Lower leg skin (tissue), 4 donors: ENCODE data around the gene YY1. TPM values are rescaled to one million over a fixed set of nuclear protein-coding genes. Genes with fewer than 3 reads are reported as not detected.

Experiments
- DNase-seq, 2 donors: peaks; one replicate each; pipeline ENCODE4 v3.0.0-alpha.2; 2019; ENCODE audit warnings: low spot score in 2 of 2
- H3K4me3 ChIP-seq: fragments of 200-600 bp; sonication (generic); 2 replicates; pipeline ENCODE4 v1.5.1; 2017; ENCODE audit warnings: mild to moderate bottlenecking, low read depth; ENCODE audit not compliant: poor library complexity, severe bottlenecking
- POLR2A ChIP-seq, 2 donors: fragments of 450-650 bp; IDR thresholded peaks; one replicate each; pipeline ENCODE4 v1.6.1; 2016 to 2017; ENCODE audit warnings: antibody characterized with exemption in 2 of 2, mild to moderate bottlenecking in 1 of 2, moderate library complexity in 1 of 2
- WGBS, 2 donors: methylation state at CpG; one replicate each; pipeline ENCODE4 v1.1.5; 2018; 5-methylcytosine and 5-hydroxymethylcytosine counted together
- intact Hi-C: fragments of 100-400 bp; cut with DNase I; formaldehyde crosslinking; loops from one replicate; pipeline ENCODE4 v1.15.0; 2023; ENCODE audit warnings: low total_unique reads
- total RNA-seq, 4 donors: library from RNA; depleted of rRNA; stranded (reverse); fragments of >200 nt; gene quantifications; one replicate each; pipeline ENCODE4 v1.1.0, GENCODE V29; 2016
- TF ChIP-seq, protein P1 (sequence below), 3 donors: fragments of 450-650 bp; IDR thresholded peaks; one replicate each; pipeline ENCODE4 v1.5.1; 2016; ENCODE audit warnings: antibody characterized with exemption in 3 of 3, mild to moderate bottlenecking in 3 of 3, moderate library complexity in 2 of 3

Gene YY1
- total RNA-seq, 4 donors from 2014 or later: 46.7 to 61.5 (median 52.4) TPM

GRCh38 chr14:100299238-100299560 lies 60.3 kb downstream of the YY1 start:
- H3K4me3 ChIP-seq: no peak overlapping the region
- DNase-seq: no peak
- intact Hi-C loops: no loop called here
- TF ChIP-seq, protein P1, sequence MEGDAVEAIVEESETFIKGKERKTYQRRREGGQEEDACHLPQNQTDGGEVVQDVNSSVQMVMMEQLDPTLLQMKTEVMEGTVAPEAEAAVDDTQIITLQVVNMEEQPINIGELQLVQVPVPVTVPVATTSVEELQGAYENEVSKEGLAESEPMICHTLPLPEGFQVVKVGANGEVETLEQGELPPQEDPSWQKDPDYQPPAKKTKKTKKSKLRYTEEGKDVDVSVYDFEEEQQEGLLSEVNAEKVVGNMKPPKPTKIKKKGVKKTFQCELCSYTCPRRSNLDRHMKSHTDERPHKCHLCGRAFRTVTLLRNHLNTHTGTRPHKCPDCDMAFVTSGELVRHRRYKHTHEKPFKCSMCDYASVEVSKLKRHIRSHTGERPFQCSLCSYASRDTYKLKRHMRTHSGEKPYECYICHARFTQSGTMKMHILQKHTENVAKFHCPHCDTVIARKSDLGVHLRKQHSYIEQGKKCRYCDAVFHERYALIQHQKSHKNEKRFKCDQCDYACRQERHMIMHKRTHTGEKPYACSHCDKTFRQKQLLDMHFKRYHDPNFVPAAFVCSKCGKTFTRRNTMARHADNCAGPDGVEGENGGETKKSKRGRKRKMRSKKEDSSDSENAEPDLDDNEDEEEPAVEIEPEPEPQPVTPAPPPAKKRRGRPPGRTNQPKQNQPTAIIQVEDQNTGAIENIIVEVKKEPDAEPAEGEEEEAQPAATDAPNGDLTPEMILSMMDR (IDR thresholded peaks at IDR 0.05): no peak
- TF ChIP-seq POLR2A (IDR thresholded peaks at IDR 0.05): no peak
- WGBS, 2 donors: 95 to 96% methylated on average over 6 of the region's 6 CpGs

DNA sequence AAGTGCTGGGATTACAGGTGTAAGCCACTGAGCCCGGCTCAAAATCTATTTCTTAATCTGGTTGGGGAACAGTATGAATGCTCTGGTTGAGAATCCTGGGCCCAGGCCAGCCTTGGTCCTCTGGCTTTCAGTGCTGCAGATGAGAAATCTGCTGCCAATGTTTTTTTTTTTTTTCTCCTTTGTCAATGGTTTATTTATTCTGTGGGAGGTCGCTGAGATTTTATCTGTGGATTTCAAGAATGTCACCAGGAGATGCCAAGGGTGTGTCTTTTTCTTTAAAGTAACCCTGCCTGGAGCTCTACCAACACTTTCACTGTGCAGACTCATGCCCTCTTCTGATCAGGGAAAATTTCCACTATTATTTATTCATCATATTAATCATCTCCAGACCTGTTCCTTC lies 63.7 kb downstream of the YY1 start:
- no peak overlapping the region for H3K4me3 ChIP-seq
- intact Hi-C loops: no loop called here
- DNase-seq: no peak
- WGBS, 2 donors: 20 to 27% methylated on average over 2 of the region's 2 CpGs
- TF ChIP-seq, protein P1 (IDR thresholded peaks at IDR 0.05): no peak
- TF ChIP-seq POLR2A (IDR thresholded peaks at IDR 0.05): no peak

- TF ChIP-seq POLR2A (IDR thresholded peaks at IDR 0.05): no peak
- TF ChIP-seq, protein P1 (IDR thresholded peaks at IDR 0.05): no peak
- no peak overlapping the region for H3K4me3 ChIP-seq
- WGBS, 2 donors: 64% methylated on average over 8 of the region's 8 CpGs
- intact Hi-C loops: no loop called here
- DNase-seq: no peak
These were observed 64.2 kb downstream of the YY1 start for GRCh38 chr14:100303179-100303578.

DNA sequence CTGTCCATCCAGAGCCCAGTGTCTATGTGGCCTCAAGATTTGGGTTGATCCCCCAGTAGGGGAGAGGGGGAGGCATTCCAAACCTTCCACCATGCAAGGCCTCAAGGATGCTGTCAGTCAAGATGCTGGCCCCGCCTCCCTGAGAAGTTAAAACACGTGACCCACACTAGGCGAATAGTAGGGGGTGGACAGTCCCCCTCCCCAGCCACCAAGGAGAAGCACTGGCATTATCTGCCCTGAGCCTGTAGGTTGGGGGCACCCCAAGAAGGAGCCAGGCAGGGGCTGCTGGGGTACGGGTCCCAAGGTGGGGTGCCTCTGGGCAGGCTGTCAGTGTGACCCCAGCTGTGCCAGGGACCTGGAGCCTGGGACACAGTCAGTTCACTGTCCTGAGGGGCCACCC lies 65.0 kb downstream of the YY1 start:
- intact Hi-C loops: no loop called here
- 56 to 77% methylated on average over 3 to 4 of the region's 4 CpGs for WGBS, 2 donors
- H3K4me3 ChIP-seq: no peak overlapping the region
- DNase-seq: no peak
- TF ChIP-seq, protein P1 (IDR thresholded peaks at IDR 0.05): no peak
- TF ChIP-seq POLR2A (IDR thresholded peaks at IDR 0.05): no peak

DNA sequence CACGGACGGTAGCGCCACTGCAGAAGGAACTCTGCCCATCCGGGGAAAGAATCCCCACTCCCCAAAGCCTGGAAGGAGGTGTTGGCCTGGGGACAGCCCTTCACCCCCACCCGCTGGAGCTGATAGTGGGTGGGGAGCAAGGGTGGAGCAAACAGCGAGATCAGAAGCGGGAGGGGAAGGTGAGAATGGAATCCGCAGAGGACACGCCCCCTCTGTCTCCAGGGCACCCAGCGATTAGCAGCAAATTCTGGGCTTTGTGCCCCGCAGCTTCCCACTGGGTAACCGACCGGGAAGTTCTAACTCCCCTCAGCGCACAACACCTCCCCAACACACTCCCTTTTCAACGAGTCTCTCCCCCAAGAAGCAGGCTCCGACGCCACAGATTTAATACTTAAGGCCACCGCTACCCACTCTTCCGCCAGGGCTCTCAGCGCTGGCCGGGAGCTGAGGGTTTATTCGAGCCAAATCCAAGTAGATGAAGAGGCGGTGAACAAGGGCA lies 65.9 kb downstream of the YY1 start:
- TF ChIP-seq, protein P1 (IDR thresholded peaks at IDR 0.05): no peak
- TF ChIP-seq POLR2A (IDR thresholded peaks at IDR 0.05): no peak
- WGBS, 2 donors: 11 to 12% methylated on average over 21 of the region's 23 CpGs
- intact Hi-C loops: no loop called here
- peak; percentile 53 to 90 for DNase-seq
- peak overlapping the region; percentile 77 for H3K4me3 ChIP-seq
